Mucosa of rectum (tissue), 2 donors: ENCODE measurements around the gene COL5A3.

ENCODE experiments used
- H3K27ac ChIP-seq, 2 donors: one replicate each; pipeline ENCODE4 v1.7.0; 2013; ENCODE audit warnings: inconsistent platforms in 2 of 2, low read depth in 2 of 2, low read length in 2 of 2
- H3K27me3 ChIP-seq, 2 donors: one replicate each; pipeline ENCODE4 v1.7.0; 2013; ENCODE audit warnings: low read length in 2 of 2; ENCODE audit not compliant: control insufficient read depth in 2 of 2, insufficient read depth in 2 of 2
- H3K36me3 ChIP-seq, 2 donors: one replicate each; pipeline ENCODE4 v1.7.0; 2013; ENCODE audit warnings: low read length in 2 of 2; ENCODE audit not compliant: control insufficient read depth in 2 of 2, insufficient read depth in 2 of 2
- H3K4me1 ChIP-seq, 2 donors: one replicate each; pipeline ENCODE4 v1.7.0; 2013; ENCODE audit warnings: low read length in 2 of 2, mild to moderate bottlenecking in 1 of 2; ENCODE audit not compliant: control insufficient read depth in 2 of 2, insufficient read depth in 2 of 2
- H3K4me3 ChIP-seq, 2 donors: one replicate each; pipeline ENCODE4 v1.7.0; 2013; ENCODE audit warnings: low read length in 2 of 2
- H3K9ac ChIP-seq, 2 donors: one replicate each; pipeline ENCODE4 v1.7.0; 2013; ENCODE audit warnings: low read length in 2 of 2, low read depth in 1 of 2, mild to moderate bottlenecking in 1 of 2
- H3K9me3 ChIP-seq, 2 donors: one replicate each; pipeline ENCODE4 v1.7.0; 2013; ENCODE audit warnings: low read length in 2 of 2; ENCODE audit not compliant: control insufficient read depth in 2 of 2
- donor health status: healthy.
- donor health status: Normal muscosa, but diverticular disease.

Gene COL5A3

GRCh38 chr19:10004617-10005016 lies 5.7 kb downstream of the COL5A3 start:
- Histone ChIP-seq H3K27me3 (peaks cover 8% of the 10 kb centered on the region in 2 donors), H3K36me3 (no peaks in the 10 kb centered on the region), H3K27ac (no peak overlapping the region), H3K4me1 (peaks cover 8 to 9% of the 10 kb centered on the region in 2 donors), H3K9me3 (no peaks in the 10 kb centered on the region), H3K9ac (no peak overlapping the region), H3K4me3 (no peak overlapping the region)

- H3K9ac ChIP-seq = no peak overlapping the region
- no peaks in the 10 kb centered on the region for H3K36me3 ChIP-seq
- peaks cover 7 to 9% of the 10 kb centered on the region in 2 donors for H3K4me1 ChIP-seq
- H3K4me3 ChIP-seq = no peak overlapping the region
- H3K27ac ChIP-seq = no peak overlapping the region
- H3K27me3 ChIP-seq = peaks cover 0 to 2% of the 10 kb centered on the region in 2 donors
- no peaks in the 10 kb centered on the region for H3K9me3 ChIP-seq
These were observed 7.0 kb downstream of the COL5A3 start for GRCh38 chr19:10003271-10003670.

GRCh38 chr19:10001899-10002298 lies 8.4 kb downstream of the COL5A3 start:
- H3K4me3 ChIP-seq = no peak overlapping the region
- peaks cover 7 to 9% of the 10 kb centered on the region in 2 donors for H3K4me1 ChIP-seq
- H3K36me3 ChIP-seq = no peaks in the 10 kb centered on the region
- no peak overlapping the region for H3K9ac ChIP-seq
- H3K27ac ChIP-seq = no peak overlapping the region
- peaks cover 0 to 2% of the 10 kb centered on the region in 2 donors for H3K27me3 ChIP-seq
- H3K9me3 ChIP-seq = no peaks in the 10 kb centered on the region

GRCh38 chr19:10000171-10000826 lies 10.0 kb downstream of the COL5A3 start:
- Histone ChIP-seq H3K4me1 (peaks cover 5 to 9% of the 10 kb centered on the region in 2 donors), H3K27ac (no peak overlapping the region), H3K27me3 (peaks cover 0 to 2% of the 10 kb centered on the region in 2 donors), H3K4me3 (no peak overlapping the region), H3K9ac (no peak overlapping the region), H3K36me3 (no peaks in the 10 kb centered on the region), H3K9me3 (no peaks in the 10 kb centered on the region)

GRCh38 chr19:9996541-9996940 lies 13.8 kb downstream of the COL5A3 start:
- no peak overlapping the region for H3K27ac ChIP-seq
- no peak overlapping the region for H3K9ac ChIP-seq
- H3K27me3 ChIP-seq = peaks cover 0 to 2% of the 10 kb centered on the region in 2 donors
- no peak overlapping the region for H3K4me3 ChIP-seq
- peaks cover 0 to 3% of the 10 kb centered on the region in 2 donors for H3K4me1 ChIP-seq
- no peaks in the 10 kb centered on the region for H3K9me3 ChIP-seq
- no peaks in the 10 kb centered on the region for H3K36me3 ChIP-seq

- Histone ChIP-seq H3K27ac (no peak overlapping the region), H3K9ac (no peak overlapping the region), H3K9me3 (no peaks in the 10 kb centered on the region), H3K27me3 (peaks cover 0 to 2% of the 10 kb centered on the region in 2 donors), H3K36me3 (no peaks in the 10 kb centered on the region), H3K4me3 (no peak overlapping the region), H3K4me1 (peaks cover 0 to 3% of the 10 kb centered on the region in 2 donors)
These were observed 14.3 kb downstream of the COL5A3 start for GRCh38 chr19:9995999-9996398.

- Histone ChIP-seq H3K9me3 (no peaks in the 10 kb centered on the region), H3K27me3 (peaks cover 0 to 2% of the 10 kb centered on the region in 2 donors), H3K36me3 (no peaks in the 10 kb centered on the region), H3K9ac (no peak overlapping the region), H3K27ac (no peak overlapping the region), H3K4me1 (peaks cover 0 to 2% of the 10 kb centered on the region in 2 donors), H3K4me3 (no peak overlapping the region)
These were observed 15.2 kb downstream of the COL5A3 start for GRCh38 chr19:9995084-9995483.

GRCh38 chr19:9991425-9992191 lies 18.7 kb downstream of the COL5A3 start:
- H3K9me3 ChIP-seq = no peaks in the 10 kb centered on the region
- H3K36me3 ChIP-seq = no peaks in the 10 kb centered on the region
- H3K27ac ChIP-seq = no peak overlapping the region
- H3K9ac ChIP-seq = no peak overlapping the region
- H3K4me1 ChIP-seq = no peaks in the 10 kb centered on the region
- no peak overlapping the region for H3K4me3 ChIP-seq
- H3K27me3 ChIP-seq = no peaks in the 10 kb centered on the region

- H3K4me3 ChIP-seq = no peak overlapping the region
- no peak overlapping the region for H3K9ac ChIP-seq
- H3K36me3 ChIP-seq = no peaks in the 10 kb centered on the region
- H3K27ac ChIP-seq = no peak overlapping the region
- H3K4me1 ChIP-seq = no peaks in the 10 kb centered on the region
- no peaks in the 10 kb centered on the region for H3K9me3 ChIP-seq
- H3K27me3 ChIP-seq = no peaks in the 10 kb centered on the region
These were observed 20.8 kb downstream of the COL5A3 start for GRCh38 chr19:9989504-9989903.

GRCh38 chr19:9986787-9987281 lies 23.5 kb downstream of the COL5A3 start:
- H3K27ac ChIP-seq = no peak overlapping the region

More at GRCh38 chr19:9986787-9987281, 23.5 kb downstream of the COL5A3 start:
- Histone ChIP-seq H3K4me1 (no peaks in the 10 kb centered on the region), H3K36me3 (no peaks in the 10 kb centered on the region), H3K9me3 (no peaks in the 10 kb centered on the region), H3K4me3 (no peak overlapping the region), H3K27me3 (no peaks in the 10 kb centered on the region), H3K9ac (no peak overlapping the region)
